WTC11 (cell line): ENCODE data around the gene NUP35. TPM values are rescaled to one million over a fixed set of nuclear protein-coding genes. Genes with fewer than 3 reads are reported as not detected.

Source experiments
- ATAC-seq: fragments of 200-7000 bp; cut with Tn5 transposase; 2 replicates; pipeline ENCODE4 v1.10.0; 2021; ENCODE audit warnings: mild to moderate bottlenecking, moderate library complexity
- CTCF ChIA-PET: fragments of 300-600 bp; sonication (Branson Sonifier 250); formaldehyde crosslinking; loops from one replicate; lab custom pipeline; 2021; ENCODE audit warnings: antibody characterized with exemption; lab: Charles Lee
- POLR2A ChIA-PET: fragments of 350-600 bp; sonication (Branson Sonifier 250); formaldehyde crosslinking; loops from one replicate; lab custom pipeline; 2021; ENCODE audit warnings: antibody characterized with exemption; lab: Charles Lee
- DNase-seq: peaks from one replicate; pipeline ENCODE4 v3.0.0; 2021; ENCODE audit warnings: low spot score
- H3K27ac Mint-ChIP-seq: 2 replicates; pipeline ENCODE4 v1.8.0; 2021; ENCODE audit warnings: mixed read lengths
- H3K27me3 Mint-ChIP-seq: 2 replicates; pipeline ENCODE4 v1.8.0; 2021; ENCODE audit warnings: low read depth, mild to moderate bottlenecking, moderate library complexity, mixed read lengths
- H3K36me3 Mint-ChIP-seq: 2 replicates; pipeline ENCODE4 v1.8.0; 2021; ENCODE audit warnings: mixed read lengths
- H3K4me1 Mint-ChIP-seq: 2 replicates; pipeline ENCODE4 v1.8.0; 2022; ENCODE audit warnings: mixed read lengths
- H3K4me3 Mint-ChIP-seq: 2 replicates; pipeline ENCODE4 v1.8.0; 2021; ENCODE audit warnings: mild to moderate bottlenecking, moderate library complexity, mixed read lengths
- H3K9me3 Mint-ChIP-seq: 2 replicates; pipeline ENCODE4 v1.8.0; 2021; ENCODE audit warnings: mixed read lengths
- ELF4 ChIP-seq: sonication (generic); formaldehyde crosslinking; IDR thresholded peaks from 2 replicates; pipeline ENCODE4 v1.8.1; 2022; ENCODE audit warnings: low read depth, mild to moderate bottlenecking, moderate library complexity, missing genetic modification reagents
- FOXJ3 ChIP-seq: sonication (generic); formaldehyde crosslinking; IDR thresholded peaks from 2 replicates; pipeline ENCODE4 v1.9.0; 2021; ENCODE audit warnings: missing genetic modification reagents, mild to moderate bottlenecking, borderline replicate concordance
- FOXK1 ChIP-seq: sonication (generic); formaldehyde crosslinking; IDR thresholded peaks from 2 replicates; pipeline ENCODE4 v1.8.0; 2022; ENCODE audit warnings: mild to moderate bottlenecking, moderate library complexity, missing genetic modification reagents
- NFATC4 ChIP-seq: fragments of 250-450 bp; sonication (Bioruptor Pico); IDR thresholded peaks from 2 replicates; pipeline ENCODE4 v1.9.0; 2021; ENCODE audit warnings: mild to moderate bottlenecking
- NFE2L1 ChIP-seq: sonication (generic); formaldehyde crosslinking; IDR thresholded peaks from 2 replicates; pipeline ENCODE4 v1.8.1; 2023; ENCODE audit warnings: missing genetic modification reagents
- NR2C2 ChIP-seq: sonication (generic); formaldehyde crosslinking; IDR thresholded peaks from 2 replicates; pipeline ENCODE4 v1.8.0; 2022; ENCODE audit warnings: mild to moderate bottlenecking, missing genetic modification reagents
- NR3C1 ChIP-seq: sonication (generic); formaldehyde crosslinking; conservative IDR thresholded peaks from 2 replicates; pipeline ENCODE4 v1.8.1; 2023; ENCODE audit warnings: low read depth, mild to moderate bottlenecking, missing genetic modification reagents
- RELA ChIP-seq: sonication (generic); formaldehyde crosslinking; IDR thresholded peaks from 2 replicates; pipeline ENCODE4 v1.8.1; 2022; ENCODE audit warnings: missing genetic modification reagents, mild to moderate bottlenecking, borderline replicate concordance
- SMAD4 ChIP-seq: sonication (generic); formaldehyde crosslinking; IDR thresholded peaks from 2 replicates; pipeline ENCODE4 v1.8.0; 2022; ENCODE audit warnings: mild to moderate bottlenecking, missing genetic modification reagents
- ZNF232 ChIP-seq: sonication (generic); formaldehyde crosslinking; IDR thresholded peaks from 2 replicates; pipeline ENCODE4 v1.8.0; 2022; ENCODE audit warnings: mild to moderate bottlenecking, missing genetic modification reagents
- ZNF317 ChIP-seq: sonication (generic); formaldehyde crosslinking; IDR thresholded peaks from 2 replicates; pipeline ENCODE4 v1.8.1; 2023; ENCODE audit warnings: low read depth, mild to moderate bottlenecking, moderate library complexity, missing genetic modification reagents, borderline replicate concordance
- ZNF416 ChIP-seq: fragments of 250-450 bp; sonication (Bioruptor Pico); IDR thresholded peaks from 2 replicates; pipeline ENCODE4 v1.9.0; 2021; ENCODE audit warnings: mild to moderate bottlenecking, inconsistent platforms
- ZNF423 ChIP-seq: fragments of 250-450 bp; sonication (Bioruptor Pico); IDR thresholded peaks from 2 replicates; pipeline ENCODE4 v2.1.2; 2022; ENCODE audit warnings: mild to moderate bottlenecking, moderate library complexity
- total RNA-seq: library from RNA; stranded (reverse); gene quantifications from 3 replicates; pipeline ENCODE4 v1.2.3, GENCODE V29; 2021
- TF ChIP-seq, protein P1 (sequence below): sonication (generic); formaldehyde crosslinking; IDR thresholded peaks from 2 replicates; pipeline ENCODE4 v1.8.1; 2022; ENCODE audit warnings: low read depth, mild to moderate bottlenecking, moderate library complexity, missing genetic modification reagents, borderline replicate concordance
- TF ChIP-seq, protein P2 (sequence below): fragments of 250-450 bp; sonication (Bioruptor Pico); IDR thresholded peaks from 2 replicates; pipeline ENCODE4 v1.9.0; 2021; ENCODE audit warnings: mild to moderate bottlenecking
- TF ChIP-seq, protein P3 (sequence below): sonication (generic); formaldehyde crosslinking; IDR thresholded peaks from 2 replicates; pipeline ENCODE4 v1.8.1; 2022; ENCODE audit warnings: missing genetic modification reagents, borderline replicate concordance
- TF ChIP-seq, protein P4 (sequence below): sonication (generic); formaldehyde crosslinking; IDR thresholded peaks from 2 replicates; pipeline ENCODE4 v1.8.0; 2023; ENCODE audit warnings: missing genetic modification reagents, mild to moderate bottlenecking, borderline replicate concordance
- TF ChIP-seq, protein P5 (sequence below): sonication (generic); formaldehyde crosslinking; IDR thresholded peaks from 2 replicates; pipeline ENCODE4 v1.8.1; 2023; ENCODE audit warnings: mild to moderate bottlenecking, missing genetic modification reagents
- TF ChIP-seq, protein P6 (sequence below): sonication (generic); formaldehyde crosslinking; IDR thresholded peaks from 2 replicates; pipeline ENCODE4 v1.8.1; 2022; ENCODE audit warnings: mild to moderate bottlenecking, missing genetic modification reagents, moderate library complexity, borderline replicate concordance

Gene NUP35
- total RNA-seq, 1 experiment from 2014 or later, result 39.5 TPM

DNA sequence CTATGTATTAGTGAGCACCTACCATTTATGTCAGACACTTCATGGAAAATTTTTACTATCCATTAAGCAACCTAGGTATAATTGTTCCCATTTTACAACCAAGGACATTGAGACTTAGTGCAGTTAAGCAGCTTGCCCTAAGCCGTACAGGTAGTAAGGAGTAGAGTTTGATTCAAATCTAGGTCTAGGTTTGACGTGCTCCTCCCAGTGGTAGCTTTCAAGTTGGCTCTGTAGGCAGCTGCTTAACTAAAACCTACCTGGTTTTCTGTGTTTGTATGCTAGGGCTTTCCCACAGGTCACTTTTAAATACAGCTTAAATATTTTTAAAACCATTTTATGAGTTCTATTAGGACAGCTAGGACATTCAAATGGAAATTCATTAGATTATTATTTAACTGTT is 69.7 kb downstream of the NUP35 start:
- no peaks in the 10 kb centered on the region for H3K27me3 Mint-ChIP-seq
- ATAC-seq (peak; percentile 85), DNase-seq (no peak)
- ChIA-PET POLR2A (no interaction called here), CTCF (interaction anchor here (0.9 to 1.4 kb wide), 4 partner anchors 9 to 123 kb away, joined by 3 to 8 read pairs (median 4); no protein-coding TSS in a partner anchor)
- TF ChIP-seq, protein P1, sequence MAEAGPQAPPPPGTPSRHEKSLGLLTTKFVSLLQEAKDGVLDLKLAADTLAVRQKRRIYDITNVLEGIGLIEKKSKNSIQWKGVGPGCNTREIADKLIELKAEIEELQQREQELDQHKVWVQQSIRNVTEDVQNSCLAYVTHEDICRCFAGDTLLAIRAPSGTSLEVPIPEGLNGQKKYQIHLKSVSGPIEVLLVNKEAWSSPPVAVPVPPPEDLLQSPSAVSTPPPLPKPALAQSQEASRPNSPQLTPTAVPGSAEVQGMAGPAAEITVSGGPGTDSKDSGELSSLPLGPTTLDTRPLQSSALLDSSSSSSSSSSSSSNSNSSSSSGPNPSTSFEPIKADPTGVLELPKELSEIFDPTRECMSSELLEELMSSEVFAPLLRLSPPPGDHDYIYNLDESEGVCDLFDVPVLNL (CRISPR knock-in tag), result no peak
- TF ChIP-seq NFATC4 (CRISPR knock-in tag), result no peak
- TF ChIP-seq ZNF416, result no peak
- TF ChIP-seq, protein P2, sequence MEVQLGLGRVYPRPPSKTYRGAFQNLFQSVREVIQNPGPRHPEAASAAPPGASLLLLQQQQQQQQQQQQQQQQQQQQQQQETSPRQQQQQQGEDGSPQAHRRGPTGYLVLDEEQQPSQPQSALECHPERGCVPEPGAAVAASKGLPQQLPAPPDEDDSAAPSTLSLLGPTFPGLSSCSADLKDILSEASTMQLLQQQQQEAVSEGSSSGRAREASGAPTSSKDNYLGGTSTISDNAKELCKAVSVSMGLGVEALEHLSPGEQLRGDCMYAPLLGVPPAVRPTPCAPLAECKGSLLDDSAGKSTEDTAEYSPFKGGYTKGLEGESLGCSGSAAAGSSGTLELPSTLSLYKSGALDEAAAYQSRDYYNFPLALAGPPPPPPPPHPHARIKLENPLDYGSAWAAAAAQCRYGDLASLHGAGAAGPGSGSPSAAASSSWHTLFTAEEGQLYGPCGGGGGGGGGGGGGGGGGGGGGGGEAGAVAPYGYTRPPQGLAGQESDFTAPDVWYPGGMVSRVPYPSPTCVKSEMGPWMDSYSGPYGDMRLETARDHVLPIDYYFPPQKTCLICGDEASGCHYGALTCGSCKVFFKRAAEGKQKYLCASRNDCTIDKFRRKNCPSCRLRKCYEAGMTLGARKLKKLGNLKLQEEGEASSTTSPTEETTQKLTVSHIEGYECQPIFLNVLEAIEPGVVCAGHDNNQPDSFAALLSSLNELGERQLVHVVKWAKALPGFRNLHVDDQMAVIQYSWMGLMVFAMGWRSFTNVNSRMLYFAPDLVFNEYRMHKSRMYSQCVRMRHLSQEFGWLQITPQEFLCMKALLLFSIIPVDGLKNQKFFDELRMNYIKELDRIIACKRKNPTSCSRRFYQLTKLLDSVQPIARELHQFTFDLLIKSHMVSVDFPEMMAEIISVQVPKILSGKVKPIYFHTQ (CRISPR knock-in tag), result no peak
- TF ChIP-seq NR3C1 (CRISPR knock-in tag), result no peak
- no peak for TF ChIP-seq ZNF317 (CRISPR knock-in tag)
- TF ChIP-seq SMAD4 (CRISPR knock-in tag), result no peak
- TF ChIP-seq FOXK1 (CRISPR knock-in tag), result no peak
- TF ChIP-seq, protein P3, sequence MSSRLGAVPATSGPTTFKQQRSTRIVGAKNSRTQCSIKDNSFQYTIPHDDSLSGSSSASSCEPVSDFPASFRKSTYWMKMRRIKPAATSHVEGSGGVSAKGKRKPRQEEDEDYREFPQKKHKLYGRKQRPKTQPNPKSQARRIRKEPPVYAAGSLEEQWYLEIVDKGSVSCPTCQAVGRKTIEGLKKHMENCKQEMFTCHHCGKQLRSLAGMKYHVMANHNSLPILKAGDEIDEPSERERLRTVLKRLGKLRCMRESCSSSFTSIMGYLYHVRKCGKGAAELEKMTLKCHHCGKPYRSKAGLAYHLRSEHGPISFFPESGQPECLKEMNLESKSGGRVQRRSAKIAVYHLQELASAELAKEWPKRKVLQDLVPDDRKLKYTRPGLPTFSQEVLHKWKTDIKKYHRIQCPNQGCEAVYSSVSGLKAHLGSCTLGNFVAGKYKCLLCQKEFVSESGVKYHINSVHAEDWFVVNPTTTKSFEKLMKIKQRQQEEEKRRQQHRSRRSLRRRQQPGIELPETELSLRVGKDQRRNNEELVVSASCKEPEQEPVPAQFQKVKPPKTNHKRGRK (CRISPR knock-in tag), result no peak
- TF ChIP-seq, protein P4, sequence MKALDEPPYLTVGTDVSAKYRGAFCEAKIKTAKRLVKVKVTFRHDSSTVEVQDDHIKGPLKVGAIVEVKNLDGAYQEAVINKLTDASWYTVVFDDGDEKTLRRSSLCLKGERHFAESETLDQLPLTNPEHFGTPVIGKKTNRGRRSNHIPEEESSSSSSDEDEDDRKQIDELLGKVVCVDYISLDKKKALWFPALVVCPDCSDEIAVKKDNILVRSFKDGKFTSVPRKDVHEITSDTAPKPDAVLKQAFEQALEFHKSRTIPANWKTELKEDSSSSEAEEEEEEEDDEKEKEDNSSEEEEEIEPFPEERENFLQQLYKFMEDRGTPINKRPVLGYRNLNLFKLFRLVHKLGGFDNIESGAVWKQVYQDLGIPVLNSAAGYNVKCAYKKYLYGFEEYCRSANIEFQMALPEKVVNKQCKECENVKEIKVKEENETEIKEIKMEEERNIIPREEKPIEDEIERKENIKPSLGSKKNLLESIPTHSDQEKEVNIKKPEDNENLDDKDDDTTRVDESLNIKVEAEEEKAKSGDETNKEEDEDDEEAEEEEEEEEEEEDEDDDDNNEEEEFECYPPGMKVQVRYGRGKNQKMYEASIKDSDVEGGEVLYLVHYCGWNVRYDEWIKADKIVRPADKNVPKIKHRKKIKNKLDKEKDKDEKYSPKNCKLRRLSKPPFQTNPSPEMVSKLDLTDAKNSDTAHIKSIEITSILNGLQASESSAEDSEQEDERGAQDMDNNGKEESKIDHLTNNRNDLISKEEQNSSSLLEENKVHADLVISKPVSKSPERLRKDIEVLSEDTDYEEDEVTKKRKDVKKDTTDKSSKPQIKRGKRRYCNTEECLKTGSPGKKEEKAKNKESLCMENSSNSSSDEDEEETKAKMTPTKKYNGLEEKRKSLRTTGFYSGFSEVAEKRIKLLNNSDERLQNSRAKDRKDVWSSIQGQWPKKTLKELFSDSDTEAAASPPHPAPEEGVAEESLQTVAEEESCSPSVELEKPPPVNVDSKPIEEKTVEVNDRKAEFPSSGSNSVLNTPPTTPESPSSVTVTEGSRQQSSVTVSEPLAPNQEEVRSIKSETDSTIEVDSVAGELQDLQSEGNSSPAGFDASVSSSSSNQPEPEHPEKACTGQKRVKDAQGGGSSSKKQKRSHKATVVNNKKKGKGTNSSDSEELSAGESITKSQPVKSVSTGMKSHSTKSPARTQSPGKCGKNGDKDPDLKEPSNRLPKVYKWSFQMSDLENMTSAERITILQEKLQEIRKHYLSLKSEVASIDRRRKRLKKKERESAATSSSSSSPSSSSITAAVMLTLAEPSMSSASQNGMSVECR (CRISPR knock-in tag), result no peak
- TF ChIP-seq RELA (CRISPR knock-in tag), result no peak
- TF ChIP-seq, protein P5, sequence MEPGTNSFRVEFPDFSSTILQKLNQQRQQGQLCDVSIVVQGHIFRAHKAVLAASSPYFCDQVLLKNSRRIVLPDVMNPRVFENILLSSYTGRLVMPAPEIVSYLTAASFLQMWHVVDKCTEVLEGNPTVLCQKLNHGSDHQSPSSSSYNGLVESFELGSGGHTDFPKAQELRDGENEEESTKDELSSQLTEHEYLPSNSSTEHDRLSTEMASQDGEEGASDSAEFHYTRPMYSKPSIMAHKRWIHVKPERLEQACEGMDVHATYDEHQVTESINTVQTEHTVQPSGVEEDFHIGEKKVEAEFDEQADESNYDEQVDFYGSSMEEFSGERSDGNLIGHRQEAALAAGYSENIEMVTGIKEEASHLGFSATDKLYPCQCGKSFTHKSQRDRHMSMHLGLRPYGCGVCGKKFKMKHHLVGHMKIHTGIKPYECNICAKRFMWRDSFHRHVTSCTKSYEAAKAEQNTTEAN (CRISPR knock-in tag), result no peak
- no peak for TF ChIP-seq NFE2L1
- no peak for TF ChIP-seq NR2C2
- TF ChIP-seq, protein P6, sequence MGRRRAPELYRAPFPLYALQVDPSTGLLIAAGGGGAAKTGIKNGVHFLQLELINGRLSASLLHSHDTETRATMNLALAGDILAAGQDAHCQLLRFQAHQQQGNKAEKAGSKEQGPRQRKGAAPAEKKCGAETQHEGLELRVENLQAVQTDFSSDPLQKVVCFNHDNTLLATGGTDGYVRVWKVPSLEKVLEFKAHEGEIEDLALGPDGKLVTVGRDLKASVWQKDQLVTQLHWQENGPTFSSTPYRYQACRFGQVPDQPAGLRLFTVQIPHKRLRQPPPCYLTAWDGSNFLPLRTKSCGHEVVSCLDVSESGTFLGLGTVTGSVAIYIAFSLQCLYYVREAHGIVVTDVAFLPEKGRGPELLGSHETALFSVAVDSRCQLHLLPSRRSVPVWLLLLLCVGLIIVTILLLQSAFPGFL (CRISPR knock-in tag), result no peak
- no peak for TF ChIP-seq ELF4
- no peak for TF ChIP-seq ZNF232 (CRISPR knock-in tag)
- no peak for TF ChIP-seq ZNF423 (CRISPR knock-in tag)
- TF ChIP-seq FOXJ3 (CRISPR knock-in tag), result no peak
- peaks cover 7% of the 10 kb centered on the region; the same call in 1 of the 2 replicates for H3K36me3 Mint-ChIP-seq
- no peak overlapping the region for H3K4me3 Mint-ChIP-seq
- no peaks in the 10 kb centered on the region for H3K4me1 Mint-ChIP-seq
- H3K9me3 Mint-ChIP-seq, result no peaks in the 10 kb centered on the region
- H3K27ac Mint-ChIP-seq, result no peak overlapping the region
